ENCODE measurements around the gene PGC. TPM values are rescaled to one million over a fixed set of nuclear protein-coding genes. Genes with fewer than 3 reads are reported as not detected.

The PGC gene
- total RNA-seq, 1 experiment from 2014 or later = not detected

GRCh38 chr6:41697861-41698781, 49.1 kb downstream of the PGC start:
- DNase-seq (ENCODE audit: low read depth) = peak; percentile 90

- no peak for DNase-seq (ENCODE audit: low read depth)
Observed at GRCh38 chr6:41696788-41697187, 50.4 kb downstream of the PGC start.

GRCh38 chr6:41695825-41696224, 51.4 kb downstream of the PGC start:
- DNase-seq (ENCODE audit: low read depth) = no peak

GRCh38 chr6:41694815-41695526, 52.2 kb downstream of the PGC start:
- DNase-seq (ENCODE audit: low read depth) = peak; percentile 30

GRCh38 chr6:41693281-41694240, 53.6 kb downstream of the PGC start:
- no peak for DNase-seq (ENCODE audit: low read depth)

- no peak for DNase-seq (ENCODE audit: low read depth)
Observed at GRCh38 chr6:41692730-41693129, 54.5 kb downstream of the PGC start.

- DNase-seq (ENCODE audit: low read depth) = no peak
Observed at GRCh38 chr6:41692080-41692675, 55.0 kb downstream of the PGC start.

GRCh38 chr6:41691426-41692079, 55.6 kb downstream of the PGC start:
- DNase-seq (ENCODE audit: low read depth) = no peak

- no peak for DNase-seq (ENCODE audit: low read depth)
Observed at GRCh38 chr6:41690541-41691330, 56.5 kb downstream of the PGC start.

- peak; percentile 20 for DNase-seq (ENCODE audit: low read depth)
Observed at GRCh38 chr6:41689171-41690008, 57.8 kb downstream of the PGC start.

GRCh38 chr6:41688256-41688965, 58.8 kb downstream of the PGC start:
- DNase-seq (ENCODE audit: low read depth) = no peak

- DNase-seq (ENCODE audit: low read depth) = no peak
Observed at GRCh38 chr6:41687501-41688175, 59.6 kb downstream of the PGC start.

Other genes starting within 250 kb of the PGC start
- 4.2 and 4.6 TPM in 2 replicates for gene FOXP4, start 201.0 kb downstream of the PGC start, total RNA-seq (2014; rRNA removed)
- gene MDFI, start 108.9 kb downstream of the PGC start, total RNA-seq (2014; rRNA removed) = 0.23 TPM in 1 of 2 replicates, not detected in the other
- gene TFEB, start 11.8 kb downstream of the PGC start, total RNA-seq (2014; rRNA removed) = 2.4 and 3.6 TPM in 2 replicates
- 3.3 and 3.4 TPM in 2 replicates for gene FRS3, start 32.5 kb upstream of the PGC start, total RNA-seq (2014; rRNA removed)
- gene PRICKLE4, start 33.4 kb upstream of the PGC start, total RNA-seq (2014; rRNA removed) = 1.7 and 3.1 TPM in 2 replicates
- 157 and 160 TPM in 2 replicates for gene TOMM6, start 40.3 kb upstream of the PGC start, total RNA-seq (2014; rRNA removed)
- 1.6 and 1.7 TPM in 2 replicates for gene USP49, start 148.0 kb upstream of the PGC start, total RNA-seq (2014; rRNA removed)
- gene MED20, start 173.7 kb upstream of the PGC start, total RNA-seq (2014; rRNA removed) = 22.5 and 26.2 TPM in 2 replicates
- gene BYSL, start 174.1 kb upstream of the PGC start, total RNA-seq (2014; rRNA removed) = 18.5 and 23.7 TPM in 2 replicates
- 176 and 251 TPM in 2 replicates for gene CCND3, start 194.4 kb upstream of the PGC start, total RNA-seq (2014; rRNA removed)

Data from LHCN-M2 (cell line).